ENCODE data around the gene KCNJ8. TPM values are rescaled to one million over a fixed set of nuclear protein-coding genes. Genes with fewer than 3 reads are reported as not detected.

KCNJ8 gene
- total RNA-seq, 1 experiment from 2014 or later, result not detected

GRCh38 chr12:21815306-21816062 is 41.0 kb upstream of the KCNJ8 start:
- H3K36me3 ChIP-seq (ENCODE audit: control insufficient read depth, insufficient read depth, low read length), result no peaks in the 10 kb centered on the region
- H3K4me1 ChIP-seq (ENCODE audit: control insufficient read depth, insufficient read depth, low read length), result no peaks in the 10 kb centered on the region
- intact Hi-C loops (cut with micrococcal nuclease; ENCODE audit: unreplicated experiment), result no loop called here

DNA sequence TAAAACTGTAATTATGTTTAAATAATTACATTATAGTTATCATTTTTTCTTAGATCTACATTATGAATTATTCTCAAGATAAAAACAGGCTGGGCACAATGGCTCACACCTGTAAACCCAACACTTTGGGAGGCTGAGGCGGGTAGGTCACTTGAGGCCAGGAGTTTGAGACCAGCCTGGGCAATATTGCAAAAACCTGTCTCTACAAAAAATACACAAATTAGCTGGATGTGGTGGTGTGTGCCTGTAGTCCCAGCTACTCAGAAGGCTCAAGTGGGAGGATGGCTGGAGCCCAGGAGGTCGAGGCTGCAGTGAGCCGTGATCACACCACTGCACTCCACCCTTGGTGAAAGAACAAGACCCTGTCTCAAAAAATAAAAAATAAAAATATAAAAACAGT is 40.3 kb upstream of the KCNJ8 start:
- DNase-seq (ENCODE audit: low read depth, low spot score), result no peak
- no peaks in the 10 kb centered on the region for H3K9me3 ChIP-seq (ENCODE audit: control insufficient read depth, insufficient read depth, low read depth, low read length)
- TF ChIP-seq POLR2AphosphoS5 (IDR thresholded peaks at IDR 0.05; ENCODE audit: low read depth, low read length) (no peak), CTCF (IDR thresholded peaks at IDR 0.05) (no peak), TCF7L2 (IDR thresholded peaks at IDR 0.05; ENCODE audit: low read depth, low read length) (no peak), SIN3A (IDR thresholded peaks at IDR 0.05; ENCODE audit: borderline replicate concordance, insufficient read depth, low read depth, low read length) (no peak)
- TF ChIP-seq, protein P1, sequence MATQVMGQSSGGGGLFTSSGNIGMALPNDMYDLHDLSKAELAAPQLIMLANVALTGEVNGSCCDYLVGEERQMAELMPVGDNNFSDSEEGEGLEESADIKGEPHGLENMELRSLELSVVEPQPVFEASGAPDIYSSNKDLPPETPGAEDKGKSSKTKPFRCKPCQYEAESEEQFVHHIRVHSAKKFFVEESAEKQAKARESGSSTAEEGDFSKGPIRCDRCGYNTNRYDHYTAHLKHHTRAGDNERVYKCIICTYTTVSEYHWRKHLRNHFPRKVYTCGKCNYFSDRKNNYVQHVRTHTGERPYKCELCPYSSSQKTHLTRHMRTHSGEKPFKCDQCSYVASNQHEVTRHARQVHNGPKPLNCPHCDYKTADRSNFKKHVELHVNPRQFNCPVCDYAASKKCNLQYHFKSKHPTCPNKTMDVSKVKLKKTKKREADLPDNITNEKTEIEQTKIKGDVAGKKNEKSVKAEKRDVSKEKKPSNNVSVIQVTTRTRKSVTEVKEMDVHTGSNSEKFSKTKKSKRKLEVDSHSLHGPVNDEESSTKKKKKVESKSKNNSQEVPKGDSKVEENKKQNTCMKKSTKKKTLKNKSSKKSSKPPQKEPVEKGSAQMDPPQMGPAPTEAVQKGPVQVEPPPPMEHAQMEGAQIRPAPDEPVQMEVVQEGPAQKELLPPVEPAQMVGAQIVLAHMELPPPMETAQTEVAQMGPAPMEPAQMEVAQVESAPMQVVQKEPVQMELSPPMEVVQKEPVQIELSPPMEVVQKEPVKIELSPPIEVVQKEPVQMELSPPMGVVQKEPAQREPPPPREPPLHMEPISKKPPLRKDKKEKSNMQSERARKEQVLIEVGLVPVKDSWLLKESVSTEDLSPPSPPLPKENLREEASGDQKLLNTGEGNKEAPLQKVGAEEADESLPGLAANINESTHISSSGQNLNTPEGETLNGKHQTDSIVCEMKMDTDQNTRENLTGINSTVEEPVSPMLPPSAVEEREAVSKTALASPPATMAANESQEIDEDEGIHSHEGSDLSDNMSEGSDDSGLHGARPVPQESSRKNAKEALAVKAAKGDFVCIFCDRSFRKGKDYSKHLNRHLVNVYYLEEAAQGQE (IDR thresholded peaks at IDR 0.05; ENCODE audit: insufficient read depth in 1 of 2, low read depth in 2 of 2, low read length in 1 of 2), result no peak
- intact Hi-C loops (cut with micrococcal nuclease; ENCODE audit: unreplicated experiment) (no loop called here), in situ Hi-C loops (cut with HindIII; ENCODE audit: low pct_unique_long_range_greater_than_20kb, low sequenced_read_pairs) (no loop called here)
- no peaks in the 10 kb centered on the region for H3K27me3 ChIP-seq (ENCODE audit: control insufficient read depth, insufficient read depth, low read length)
- no peak overlapping the region for H3K27ac ChIP-seq (ENCODE audit: low read length)
- CTCF ChIA-PET, result no interaction called here
- BruUV-seq (replicated peaks), result no TSS peak
- no peaks in the 10 kb centered on the region for H3K36me3 ChIP-seq (ENCODE audit: control insufficient read depth, insufficient read depth, low read length)
- no peak for ATAC-seq
- H3K4me3 ChIP-seq (ENCODE audit: low read depth in 2 of 2, low read length in 2 of 2), result no peak overlapping the region
- POLR2A ChIA-PET, result no interaction called here
- H3K4me1 ChIP-seq (ENCODE audit: control insufficient read depth, insufficient read depth, low read length), result no peaks in the 10 kb centered on the region

More at GRCh38 chr12:21815306-21816062, 41.0 kb upstream of the KCNJ8 start:
- no peaks in the 10 kb centered on the region for H3K9me3 ChIP-seq (ENCODE audit: control insufficient read depth, insufficient read depth, low read depth, low read length)
- H3K27ac ChIP-seq (ENCODE audit: low read length), result no peak overlapping the region
- in situ Hi-C loops (cut with HindIII; ENCODE audit: low pct_unique_long_range_greater_than_20kb, low sequenced_read_pairs), result no loop called here
- H3K4me3 ChIP-seq (ENCODE audit: low read depth in 2 of 2, low read length in 2 of 2), result no peak overlapping the region
- no peaks in the 10 kb centered on the region for H3K27me3 ChIP-seq (ENCODE audit: control insufficient read depth, insufficient read depth, low read length)
- BruUV-seq (replicated peaks), result no TSS peak
- DNase-seq (ENCODE audit: low read depth, low spot score) (no peak), ATAC-seq (no peak)
- ChIA-PET POLR2A (no interaction called here), CTCF (no interaction called here)
- TF ChIP-seq POLR2AphosphoS5 (IDR thresholded peaks at IDR 0.05; ENCODE audit: low read depth, low read length) (no peak), SIN3A (IDR thresholded peaks at IDR 0.05; ENCODE audit: borderline replicate concordance, insufficient read depth, low read depth, low read length) (no peak), TCF7L2 (IDR thresholded peaks at IDR 0.05; ENCODE audit: low read depth, low read length) (no peak), CTCF (IDR thresholded peaks at IDR 0.05) (no peak)
- TF ChIP-seq, protein P1 (IDR thresholded peaks at IDR 0.05; ENCODE audit: insufficient read depth in 1 of 2, low read depth in 2 of 2, low read length in 1 of 2), result no peak
